ENCODE results near the gene SLC22A16.

The SLC22A16 gene

GRCh38 chr6:110401585-110402176 is 74.7 kb downstream of the SLC22A16 start:
- DNase-seq (ENCODE audit: low spot score) = no peak

GRCh38 chr6:110400208-110400607 is 76.2 kb downstream of the SLC22A16 start:
- no peak for DNase-seq (ENCODE audit: low spot score)

- no peak for DNase-seq (ENCODE audit: low spot score)
These were observed 77.0 kb downstream of the SLC22A16 start for GRCh38 chr6:110399219-110400071.

- DNase-seq (ENCODE audit: low spot score) = no peak
These were observed 77.6 kb downstream of the SLC22A16 start for GRCh38 chr6:110398778-110399177.

DNA sequence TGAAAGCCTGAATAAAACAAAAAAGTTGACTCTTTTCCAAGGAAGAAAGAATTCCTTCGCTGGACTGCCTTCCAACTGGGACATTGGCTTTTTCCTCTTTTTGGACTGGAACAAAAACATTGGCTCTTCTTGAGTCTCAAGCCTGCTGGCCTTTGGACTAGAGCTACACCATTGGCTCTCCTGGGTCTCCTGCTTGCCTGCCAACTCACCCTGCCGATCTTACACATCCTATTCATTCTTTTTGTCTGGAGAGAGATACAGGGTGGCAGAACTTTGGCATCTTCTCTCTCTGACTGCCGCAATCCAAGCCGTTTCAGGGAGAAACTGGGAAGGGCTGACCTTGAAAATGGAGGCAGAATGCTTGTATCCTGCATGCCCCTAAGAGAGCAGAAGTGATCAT is 81.2 kb downstream of the SLC22A16 start:
- no peak for DNase-seq (ENCODE audit: low spot score)

DNA sequence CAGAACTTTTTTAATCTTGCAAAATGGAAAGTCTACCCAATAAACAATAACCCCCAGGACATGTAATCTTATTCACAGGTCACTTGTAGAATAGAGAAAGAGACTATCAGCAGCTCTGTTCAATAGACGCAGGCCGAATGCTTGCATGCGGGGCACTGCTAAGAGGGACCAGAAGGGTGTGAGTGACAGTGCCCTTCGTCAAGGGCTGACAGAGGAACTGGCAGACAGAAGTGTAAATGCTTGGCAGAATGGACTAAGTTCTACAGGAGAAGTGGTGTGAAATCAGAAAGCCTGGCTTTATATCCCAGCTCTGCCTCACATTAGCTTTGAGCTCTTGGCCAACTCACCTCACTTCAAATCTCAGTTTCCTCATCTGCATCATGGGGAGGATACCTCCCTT is 82.0 kb downstream of the SLC22A16 start:
- DNase-seq (ENCODE audit: low spot score) = no peak

DNA sequence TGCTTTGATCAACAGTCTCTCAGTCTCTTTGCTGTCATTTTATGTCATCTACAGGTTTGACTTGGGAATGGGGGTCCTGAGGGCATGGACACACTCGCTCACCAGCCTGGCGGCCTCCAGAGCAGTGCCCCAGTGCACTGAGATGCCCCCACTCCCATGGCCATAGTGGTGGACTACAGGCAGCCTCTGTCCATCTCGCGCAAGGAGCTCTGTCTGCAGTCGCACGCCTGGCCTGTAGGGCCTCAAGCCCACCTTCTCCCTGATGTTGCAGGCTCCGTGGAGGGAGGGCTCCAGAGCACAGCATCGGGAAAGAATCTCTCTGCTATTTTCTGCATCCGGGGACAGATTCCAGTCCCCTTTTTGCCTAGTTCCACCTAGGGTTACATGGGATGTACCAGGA is 83.7 kb downstream of the SLC22A16 start:
- DNase-seq (ENCODE audit: low spot score) = no peak

DNA sequence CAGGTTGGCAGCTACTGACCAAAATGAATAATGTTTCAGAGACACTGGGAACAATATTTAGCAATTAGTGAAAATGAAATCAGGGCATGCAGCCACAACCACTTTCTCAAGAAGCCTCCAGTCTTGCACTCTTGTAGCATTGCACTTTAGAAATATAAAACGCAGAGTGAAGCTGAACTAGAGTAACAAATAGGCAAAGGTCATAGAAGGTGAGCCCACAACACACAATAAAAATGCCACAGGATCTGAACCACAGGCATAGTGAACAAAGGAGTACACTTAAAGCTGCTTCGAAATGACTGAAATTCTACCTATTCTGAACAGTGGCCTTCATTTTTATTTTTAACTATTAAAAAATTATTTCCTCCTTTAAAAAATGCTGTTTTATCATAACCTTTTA is 86.0 kb downstream of the SLC22A16 start:
- DNase-seq (ENCODE audit: low spot score) = no peak

- DNase-seq (ENCODE audit: low spot score) = no peak
These were observed 86.6 kb downstream of the SLC22A16 start for GRCh38 chr6:110389689-110390382.

DNA sequence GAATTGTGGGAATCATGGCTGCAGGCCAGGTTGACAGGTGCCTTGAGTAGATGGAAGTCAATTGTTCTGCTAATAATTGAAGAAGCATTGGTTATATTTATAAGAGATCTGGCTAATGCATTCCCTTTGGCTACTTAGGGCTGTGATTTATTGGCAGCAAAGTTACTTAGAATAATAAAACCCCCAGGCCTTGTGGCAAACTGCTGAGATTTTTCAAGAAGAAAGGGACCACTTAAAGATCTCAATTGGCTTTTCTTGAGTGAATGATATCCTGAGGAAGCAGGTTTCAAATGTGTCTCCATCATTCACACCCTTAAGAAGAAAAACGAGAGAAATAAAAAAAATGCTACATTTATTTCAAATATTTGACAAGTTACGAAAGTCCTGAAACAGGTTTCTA is 88.4 kb downstream of the SLC22A16 start:
- DNase-seq (ENCODE audit: low spot score) = no peak

- no peak for DNase-seq (ENCODE audit: low spot score)
These were observed 91.0 kb downstream of the SLC22A16 start for GRCh38 chr6:110385458-110385863.

- no peak for DNase-seq (ENCODE audit: low spot score)
These were observed 97.9 kb downstream of the SLC22A16 start for GRCh38 chr6:110378552-110378951.

All from LoVo (cell line).